ENCODE data around the gene MISP3. TPM values are rescaled to one million over a fixed set of nuclear protein-coding genes. Genes with fewer than 3 reads are reported as not detected.
A peak's percentile ranks its signal among the peaks of the same experiment; 100 is the strongest.

The MISP3 gene
- total RNA-seq, 1 donor from 2014 or later, result 0.41 TPM

GRCh38 chr19:14116918-14117578 is 44.5 kb downstream of the MISP3 start:
- DNase-seq (ENCODE audit: low spot score in 2 of 2) (no peak), FAIRE-seq (no peak)

GRCh38 chr19:14117668-14118164 is 45.1 kb downstream of the MISP3 start, which contains the start of gene PRKACA:
PRKACA (minus strand) TSS chr19:14117762; CDS start chr19:14117547, 215 bp downstream.
- DNase-seq (ENCODE audit: low spot score in 2 of 2) (peak; percentile 99 to 100), FAIRE-seq (no peak)

GRCh38 chr19:14118165-14119051 is 45.8 kb downstream of the MISP3 start:
- peak in 1 of 2 donors; percentile 57 for DNase-seq (ENCODE audit: low spot score in 2 of 2)
- FAIRE-seq, result no peak

- no peak for FAIRE-seq
These were observed 46.6 kb downstream of the MISP3 start for GRCh38 chr19:14119146-14119545.

GRCh38 chr19:14119644-14120496 is 47.3 kb downstream of the MISP3 start:
- FAIRE-seq (no peak), DNase-seq (ENCODE audit: low spot score in 2 of 2) (no peak)

More at GRCh38 chr19:14119146-14119545, 46.6 kb downstream of the MISP3 start:
- no peak for DNase-seq (ENCODE audit: low spot score in 2 of 2)

- DNase-seq (ENCODE audit: low spot score in 2 of 2), result no peak
- no peak for FAIRE-seq
These were observed 47.9 kb downstream of the MISP3 start for GRCh38 chr19:14120497-14120780.

DNA sequence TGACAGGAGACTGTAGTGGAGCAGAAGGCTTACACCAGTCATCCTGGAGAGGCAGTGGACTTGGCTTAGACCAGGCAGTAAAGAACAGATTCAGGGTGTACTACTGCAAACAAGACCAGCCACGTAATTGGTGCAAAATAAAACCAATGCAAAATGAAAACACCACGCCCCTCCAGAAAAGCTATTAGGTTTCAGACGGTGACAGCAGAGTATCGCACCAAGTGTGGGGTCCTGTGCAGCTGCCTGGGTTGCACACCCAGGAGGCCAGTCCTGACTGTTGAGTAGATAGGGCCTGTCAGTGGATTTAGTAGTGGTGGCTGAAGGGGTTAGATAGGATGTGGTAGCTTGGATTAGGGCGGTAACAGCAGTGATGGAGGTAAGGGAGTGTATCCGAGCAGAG is 50.3 kb downstream of the MISP3 start:
- FAIRE-seq (no peak), DNase-seq (ENCODE audit: low spot score in 2 of 2) (no peak)

Other genes with a start within 250 kb of the MISP3 start
- gene NANOS3, start 195.7 kb upstream of the MISP3 start, total RNA-seq, result 3.7 TPM
- gene BRME1, start 166.7 kb upstream of the MISP3 start, total RNA-seq, result 13.0 TPM
- 10.2 TPM for gene CC2D1A, start 166.6 kb upstream of the MISP3 start, total RNA-seq
- gene PODNL1, start 134.4 kb upstream of the MISP3 start, total RNA-seq, result 0.41 TPM
- 13.0 TPM for gene DCAF15, start 120.3 kb upstream of the MISP3 start, total RNA-seq
- gene RFX1, start 66.5 kb upstream of the MISP3 start, total RNA-seq, result 1.2 TPM
- gene RLN3, start 44.6 kb upstream of the MISP3 start, total RNA-seq, result not detected
- gene IL27RA, start 41.0 kb upstream of the MISP3 start, total RNA-seq, result 5.7 TPM
- 3.3 TPM for gene PALM3, start 10.7 kb upstream of the MISP3 start, total RNA-seq
- gene C19orf67, start 13.0 kb downstream of the MISP3 start, total RNA-seq, result not detected
- 43.2 TPM for gene SAMD1, start 18.0 kb downstream of the MISP3 start, total RNA-seq
- gene PRKACA, start 45.0 kb downstream of the MISP3 start, total RNA-seq, result 22.0 TPM
- 1.2 TPM for gene ASF1B, start 63.8 kb downstream of the MISP3 start, total RNA-seq
- 41.6 TPM for gene ADGRL1, start 133.4 kb downstream of the MISP3 start, total RNA-seq

All from frontal cortex (tissue), 4 donors.